GM12864 (cell line): ENCODE data around the gene FCRL6.
A peak's percentile ranks its signal among the peaks of the same experiment; 100 is the strongest.

Experiments
- DNase-seq: peaks from one replicate; pipeline ENCODE4 v3.0.0-alpha.2; 2011; ENCODE audit warnings: low read depth
- H3K4me3 ChIP-seq: 2 replicates; pipeline ENCODE4 v1.5.1; 2011; ENCODE audit warnings: mild to moderate bottlenecking, low read depth, low read length, control low read depth
- CTCF ChIP-seq: IDR thresholded peaks from 2 replicates; pipeline ENCODE4 v1.5.1; 2011; ENCODE audit warnings: low read depth, mild to moderate bottlenecking, moderate library complexity, low read length, control low read depth, inconsistent platforms; ENCODE audit errors: missing control alignments

FCRL6 gene

DNA sequence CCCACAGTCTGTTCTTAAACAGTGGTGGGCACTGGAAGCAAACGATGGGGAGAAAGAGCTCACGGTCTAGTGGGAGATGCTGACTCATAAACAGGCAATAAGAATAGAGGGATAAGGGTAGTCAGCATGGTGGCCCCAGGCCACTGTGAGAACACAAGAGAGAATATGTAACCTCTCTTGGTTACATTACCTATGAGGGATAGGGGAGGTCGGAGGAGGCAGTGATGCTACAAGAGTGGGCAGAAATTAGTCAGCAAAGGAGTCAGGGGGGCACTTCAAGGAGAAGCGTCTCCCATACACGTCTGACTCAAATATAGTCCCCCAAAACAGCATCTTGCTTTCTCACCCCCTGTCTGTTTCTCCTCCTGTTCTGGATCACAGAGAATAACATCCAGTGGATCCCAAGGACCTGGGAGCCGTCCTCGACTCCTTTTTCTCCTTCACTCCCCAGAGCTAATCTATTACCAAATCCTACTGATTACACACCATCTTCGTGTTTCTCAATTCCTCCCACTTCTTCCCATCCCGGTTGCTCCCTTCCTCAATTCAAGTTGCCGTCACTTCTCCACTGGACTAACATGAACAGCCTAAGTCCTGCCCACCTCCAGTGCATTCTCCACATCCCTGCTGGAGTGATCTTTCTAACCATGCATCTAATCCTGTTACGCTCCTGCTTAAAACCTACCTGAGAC, 26.6 kb downstream of the FCRL6 start:
- DNase-seq, result no peak
- TF ChIP-seq CTCF, result no peak
- H3K4me3 ChIP-seq, result no peak overlapping the region

DNA sequence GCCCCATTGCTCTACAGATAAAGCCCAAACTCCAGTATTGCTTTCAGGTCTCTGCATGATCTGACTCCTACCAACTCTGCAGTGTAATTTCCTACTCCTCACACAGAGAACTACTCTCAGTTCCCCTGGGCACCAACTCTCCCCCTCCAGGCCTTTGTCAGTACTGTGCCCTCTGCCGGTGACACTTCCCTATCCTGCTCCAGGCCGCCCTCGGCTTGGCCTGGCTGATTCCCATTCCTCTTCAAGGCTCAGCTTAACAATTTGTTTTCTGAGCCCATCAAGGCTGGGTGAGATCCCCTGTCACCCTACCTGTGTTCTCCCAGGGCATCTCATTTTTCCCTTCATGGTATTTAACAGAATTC, 27.1 kb downstream of the FCRL6 start:
- H3K4me3 ChIP-seq, result no peak overlapping the region
- TF ChIP-seq CTCF, result peak; percentile 55
- DNase-seq, result no peak

DNA sequence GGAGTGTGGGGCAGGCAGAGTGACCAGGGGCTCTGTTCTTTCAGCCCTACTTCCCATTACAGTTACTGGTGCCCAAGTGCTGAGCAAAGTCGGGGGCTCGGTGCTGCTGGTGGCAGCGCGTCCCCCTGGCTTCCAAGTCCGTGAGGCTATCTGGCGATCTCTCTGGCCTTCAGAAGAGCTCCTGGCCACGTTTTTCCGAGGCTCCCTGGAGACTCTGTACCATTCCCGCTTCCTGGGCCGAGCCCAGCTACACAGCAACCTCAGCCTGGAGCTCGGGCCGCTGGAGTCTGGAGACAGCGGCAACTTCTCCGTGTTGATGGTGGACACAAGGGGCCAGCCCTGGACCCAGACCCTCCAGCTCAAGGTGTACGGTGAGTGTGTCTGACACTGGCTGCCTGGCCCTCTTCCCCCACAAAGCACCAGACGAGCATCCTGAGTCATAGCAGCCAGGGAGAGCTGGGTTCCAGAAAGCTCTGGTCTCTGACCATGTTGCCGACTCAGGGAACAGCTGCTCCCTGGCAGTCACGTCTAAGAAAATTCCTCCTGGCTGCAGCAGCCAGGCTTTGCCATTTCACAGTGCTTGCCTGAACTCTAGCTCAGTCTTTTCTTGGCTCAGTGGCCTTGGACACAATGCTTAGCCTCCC, 27.8 kb downstream of the FCRL6 start:
- TF ChIP-seq CTCF, result no peak
- no peak for DNase-seq
- H3K4me3 ChIP-seq, result no peak overlapping the region

- DNase-seq, result no peak
- H3K4me3 ChIP-seq, result no peak overlapping the region
- no peak for TF ChIP-seq CTCF
Observed at GRCh38 chr1:159830722-159831121, 28.6 kb downstream of the FCRL6 start.

DNA sequence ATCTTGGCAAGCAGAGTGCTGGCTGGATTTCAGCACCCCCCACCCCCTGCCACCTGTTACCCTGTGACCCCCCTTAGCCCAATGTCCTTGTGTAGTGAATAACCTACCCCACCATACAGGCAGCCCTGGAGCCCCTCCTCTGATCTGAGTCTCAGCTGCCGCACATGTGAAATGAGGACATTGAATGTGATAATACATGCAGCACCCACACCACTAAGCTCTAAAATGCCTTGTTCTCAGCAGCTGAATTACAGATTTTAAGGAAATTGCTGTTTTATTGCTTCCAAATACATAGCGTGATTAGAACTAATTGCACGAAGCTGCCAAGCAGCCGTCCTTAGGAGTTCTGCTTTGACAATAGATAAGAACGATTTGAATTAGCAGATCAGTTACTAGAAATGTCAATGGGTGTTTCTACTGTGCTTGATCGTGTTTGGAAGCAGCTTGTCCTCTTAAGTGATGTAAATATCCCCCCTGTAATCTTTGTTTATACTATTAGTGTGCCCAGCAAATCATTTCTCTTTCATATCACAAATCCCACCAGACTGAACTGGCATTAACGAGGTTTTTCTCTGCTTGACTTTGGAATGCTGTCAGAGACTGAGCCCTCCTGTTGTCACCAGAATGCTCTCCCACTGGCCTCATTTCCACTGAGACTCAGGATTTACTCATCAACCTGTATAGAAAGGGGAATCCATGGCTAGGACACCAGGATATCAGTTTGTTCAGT, 29.4 kb downstream of the FCRL6 start:
- DNase-seq, result no peak
- H3K4me3 ChIP-seq, result no peak overlapping the region
- no peak for TF ChIP-seq CTCF

DNA sequence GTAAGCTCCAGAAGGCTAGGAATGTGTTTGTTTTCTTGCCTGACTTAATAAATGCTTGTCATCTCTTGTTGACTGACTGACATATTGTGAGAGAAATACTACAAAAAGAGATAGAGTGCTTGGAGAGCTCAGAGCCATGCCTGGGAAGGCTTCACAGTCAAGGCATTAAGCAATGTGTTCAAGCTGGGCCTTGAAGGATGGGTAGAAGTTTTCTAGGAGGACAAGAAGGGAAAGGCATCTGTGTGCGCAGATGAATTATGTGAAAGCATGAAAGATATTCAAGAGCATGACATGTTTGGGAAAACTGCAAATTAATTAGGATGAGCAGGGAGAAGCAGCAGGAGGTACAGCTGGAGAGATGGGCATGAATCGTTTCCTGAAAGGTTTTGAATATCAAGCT, 30.1 kb downstream of the FCRL6 start:
- TF ChIP-seq CTCF, result no peak
- no peak for DNase-seq
- H3K4me3 ChIP-seq, result no peak overlapping the region
